Stimulated activated CD4-positive, alpha-beta T cell treated with anti-CD3 and anti-CD28 coated beads, Interleukin-12 subunit alpha, Interleukin-12 subunit beta, amount 100 ng/mL, for 24 hours (primary cell): ENCODE results near the gene BANF1.

Experiments used
- DNase-seq, 2 experiments: peaks; one replicate each; pipeline ENCODE4 v3.0.0-alpha.2; 2020; ENCODE audit warnings: low read depth in 2 of 2

The BANF1 gene

GRCh38 chr11:66039765-66040164 is 37.5 kb downstream of the BANF1 start:
- DNase-seq = no peak

DNA sequence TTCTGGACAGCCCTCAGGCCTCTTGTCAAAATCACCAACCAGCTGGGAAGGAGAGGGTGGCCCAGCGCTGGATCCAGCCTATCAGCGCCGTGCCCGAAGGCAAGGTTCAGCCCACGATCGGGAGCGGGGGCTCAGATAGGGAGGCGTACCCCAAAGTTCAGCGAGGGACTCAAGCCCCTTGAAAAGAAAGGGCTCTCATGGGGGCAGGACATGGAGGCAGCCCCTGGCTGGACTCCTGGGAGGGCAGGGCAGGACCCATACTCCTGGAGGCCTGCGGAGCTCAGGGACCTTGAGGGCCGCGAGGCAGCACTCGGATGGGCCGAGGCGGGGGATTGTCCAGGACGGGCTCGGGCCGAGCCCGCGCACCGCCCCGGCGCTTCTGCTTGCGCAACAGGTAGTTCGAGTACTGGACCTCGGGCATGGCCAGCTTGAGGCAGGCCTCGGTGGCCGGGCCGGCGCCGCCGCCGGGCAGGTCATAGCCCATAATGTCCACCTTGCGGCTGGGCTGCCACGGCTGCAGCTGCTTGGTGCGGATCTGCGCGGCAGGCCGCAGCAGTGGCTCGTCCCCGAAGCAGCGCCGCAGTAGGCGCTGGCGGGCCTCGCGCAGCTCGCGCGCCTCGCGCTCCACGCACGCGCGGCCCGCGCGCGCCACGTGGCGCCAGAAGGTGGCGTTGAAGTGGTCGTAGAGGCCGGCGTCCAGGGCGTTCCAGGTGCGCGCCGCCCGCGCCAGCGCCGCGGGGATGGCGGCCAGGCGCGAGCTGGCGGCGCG is 40.1 kb downstream of the BANF1 start:
- no peak for DNase-seq

DNA sequence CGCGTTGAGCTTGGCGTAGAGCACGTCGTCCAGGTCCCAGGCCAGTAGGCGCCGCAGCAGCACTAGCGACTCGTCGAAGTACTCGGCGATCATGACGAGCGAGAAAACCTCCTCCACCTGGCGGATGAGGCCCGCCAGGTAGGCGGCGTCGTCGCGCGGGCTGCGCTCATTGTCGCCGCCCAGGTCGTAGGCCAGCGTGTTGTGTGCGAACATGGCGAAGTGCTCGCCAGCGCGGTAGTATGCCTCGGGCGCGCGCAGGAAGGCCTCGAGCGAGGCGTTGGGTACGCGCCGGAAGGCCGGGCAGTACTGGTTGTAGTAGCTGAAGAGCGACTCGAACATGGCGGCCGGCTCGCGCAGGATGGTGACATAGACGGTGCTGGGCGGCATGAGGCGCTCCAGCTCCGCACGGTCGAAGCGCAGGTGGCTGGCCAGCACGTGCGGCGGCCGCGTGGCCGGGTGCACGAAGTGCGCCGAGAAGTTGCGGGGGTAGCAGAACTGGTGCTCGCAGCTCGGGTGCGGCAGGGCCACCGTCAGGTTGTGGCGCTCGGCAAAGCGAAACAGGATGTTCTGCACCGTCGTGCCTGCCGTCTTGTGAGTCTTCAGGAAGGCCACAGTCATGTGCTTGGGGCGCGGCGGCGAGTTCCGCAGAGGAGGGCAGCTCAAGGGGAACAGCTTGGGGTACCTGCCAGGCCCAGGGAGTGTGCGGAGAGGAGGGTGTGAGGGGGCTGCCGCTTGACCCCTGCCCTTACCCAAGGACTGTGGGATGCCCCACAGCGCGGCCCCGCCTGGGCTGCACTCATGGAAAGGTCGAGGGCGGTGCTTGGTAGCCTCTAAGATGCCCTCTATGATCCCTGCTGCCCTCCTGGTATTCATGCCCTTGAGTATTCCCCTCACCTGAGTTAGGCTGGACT is 40.9 kb downstream of the BANF1 start:
- no peak for DNase-seq

DNA sequence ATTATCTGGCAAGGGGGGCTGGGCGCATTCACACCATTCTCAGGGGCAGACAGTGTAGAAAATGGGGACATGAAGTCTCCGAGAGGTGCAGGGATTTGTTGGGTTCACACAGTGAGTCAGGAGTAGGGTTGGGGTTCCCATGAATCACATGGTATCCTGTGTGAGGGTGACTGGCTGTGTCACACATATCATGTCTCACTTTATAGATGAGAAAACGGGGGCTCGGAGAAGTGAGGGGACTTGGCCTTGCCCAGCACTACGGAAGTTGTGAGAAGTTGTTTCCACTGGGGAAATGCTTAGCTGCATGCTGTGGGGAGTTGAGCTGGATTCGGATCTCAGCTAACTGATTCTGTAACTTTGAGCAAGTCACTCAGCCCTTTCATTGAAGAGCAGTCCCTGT is 42.5 kb downstream of the BANF1 start:
- DNase-seq = no peak

DNA sequence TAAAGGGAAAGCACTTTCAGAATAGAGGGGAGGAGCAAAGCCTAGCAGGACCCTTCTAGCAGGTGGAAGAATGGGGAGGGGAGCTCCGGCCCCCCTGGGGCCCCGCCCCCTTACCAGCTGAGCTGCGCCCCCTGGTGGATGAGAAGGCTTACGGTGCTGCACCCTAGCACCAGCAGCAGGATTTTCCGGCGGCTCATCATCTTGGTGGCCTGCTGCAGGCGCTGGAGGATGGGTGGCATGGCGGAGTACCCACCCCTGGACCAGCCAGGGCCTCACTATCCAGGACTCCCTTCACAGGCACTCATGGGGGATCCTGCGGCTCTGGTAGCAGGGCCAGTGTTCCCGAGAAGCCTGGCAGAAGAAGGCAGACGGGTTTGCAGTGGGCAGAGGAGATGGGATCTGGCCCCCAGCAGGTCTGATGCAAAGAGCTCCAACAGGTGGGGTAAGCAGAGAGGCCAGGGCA is 42.9 kb downstream of the BANF1 start:
- DNase-seq = peak; percentile 68 to 76

- no peak for DNase-seq
Observed at GRCh38 chr11:66046901-66047300, 44.6 kb downstream of the BANF1 start.

DNA sequence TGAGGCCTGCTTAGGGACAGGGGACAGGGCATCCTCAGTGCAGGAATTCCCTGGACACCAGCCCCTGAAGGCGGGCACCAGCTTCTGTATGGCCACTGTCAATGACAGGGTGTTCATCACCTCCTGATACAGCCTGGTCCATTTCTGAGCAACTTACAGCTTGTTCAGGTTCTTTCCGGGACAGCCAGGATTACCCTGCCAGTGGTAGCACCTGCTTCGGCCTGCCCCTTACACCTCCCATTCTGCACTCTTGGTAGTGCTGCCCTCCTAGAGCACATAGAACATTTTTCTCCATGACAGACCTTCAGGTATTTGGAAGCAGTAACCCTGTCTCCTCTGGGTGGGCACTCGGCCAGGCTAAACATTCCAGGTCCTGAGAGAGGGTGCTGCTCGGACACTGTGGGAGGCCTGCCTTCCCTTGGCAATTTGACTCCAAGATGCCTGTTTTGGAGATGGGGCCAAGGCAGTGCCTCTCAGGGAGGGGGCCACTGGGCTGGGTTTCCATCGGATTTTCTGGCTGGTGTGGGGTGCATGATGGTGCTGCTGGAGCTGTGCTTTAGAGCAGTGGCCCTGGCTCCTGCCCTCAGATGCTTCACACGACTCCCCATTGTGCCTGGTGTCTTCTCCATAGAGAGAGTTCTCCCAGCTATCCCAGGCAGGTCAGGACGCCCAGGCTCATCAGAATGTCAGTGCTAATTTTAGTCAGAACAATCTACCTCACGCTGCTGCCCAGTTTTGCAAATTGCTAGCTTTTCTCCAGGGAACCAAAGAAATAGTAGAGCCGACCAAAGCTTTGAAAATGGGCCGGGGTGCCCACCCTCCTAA is 45.5 kb downstream of the BANF1 start:
- DNase-seq = no peak

GRCh38 chr11:66048547-66049323 is 46.4 kb downstream of the BANF1 start, which contains the start of gene GAL3ST3:
Gene GAL3ST3 (minus strand): TSS chr11:66049161. CDS start chr11:66045415, 3,746 bp downstream.
- no peak for DNase-seq

- no peak for DNase-seq
Observed at GRCh38 chr11:66050581-66051231, 48.4 kb downstream of the BANF1 start.

- no peak for DNase-seq
Observed at GRCh38 chr11:66051371-66051765, 49.1 kb downstream of the BANF1 start.

GRCh38 chr11:66051766-66052663 is 49.7 kb downstream of the BANF1 start, which contains the start of gene SF3B2:
Gene SF3B2 (plus strand): TSS chr11:66052364. CDS start chr11:66052385, 21 bp downstream.
- peak; percentile 92 to 94 for DNase-seq

DNA sequence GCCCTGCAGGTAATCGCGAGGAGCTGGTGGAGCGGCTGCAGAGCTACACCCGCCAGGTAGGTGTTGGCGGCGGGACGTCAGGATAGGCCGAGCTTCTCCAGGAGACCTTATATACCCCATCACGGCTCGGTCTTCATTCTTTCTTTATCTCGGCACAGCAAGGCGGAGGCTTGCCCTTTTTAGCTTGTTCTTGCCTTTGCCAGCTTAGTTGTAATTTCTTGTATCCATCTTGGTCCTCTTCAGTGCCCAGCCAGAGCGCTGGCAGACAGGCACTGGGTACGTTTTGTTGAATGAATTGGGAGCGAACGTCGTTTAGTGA is 50.3 kb downstream of the BANF1 start:
- DNase-seq = no peak
